Type B pancreatic cell (in vitro differentiated cells): ENCODE measurements around the gene MCF2L. TPM values are rescaled to one million over a fixed set of nuclear protein-coding genes. Genes with fewer than 3 reads are reported as not detected.

Source experiments
- DNase-seq: peaks from one replicate; pipeline ENCODE4 v3.0.0; 2021; ENCODE audit warnings: mixed read lengths; ENCODE audit not compliant: unreplicated experiment; ENCODE audit errors: extremely low spot score
- H3K27ac Mint-ChIP-seq: 2 replicates; pipeline ENCODE4 v1.8.0; 2021; ENCODE audit warnings: mild to moderate bottlenecking, mixed read lengths
- H3K27me3 Mint-ChIP-seq: 2 replicates; pipeline ENCODE4 v1.8.0; 2021; ENCODE audit warnings: mixed read lengths
- H3K36me3 Mint-ChIP-seq: 2 replicates; pipeline ENCODE4 v1.8.0; 2021; ENCODE audit warnings: mixed read lengths
- H3K4me1 Mint-ChIP-seq: one replicate; pipeline ENCODE4 v1.8.0; 2021; ENCODE audit warnings: mixed read lengths; ENCODE audit not compliant: unreplicated experiment
- H3K4me3 Mint-ChIP-seq: 2 replicates; pipeline ENCODE4 v1.8.0; 2021; ENCODE audit warnings: mild to moderate bottlenecking, mixed read lengths
- H3K9me3 Mint-ChIP-seq: 2 replicates; pipeline ENCODE4 v1.8.0; 2021; ENCODE audit warnings: mixed read lengths
- CTCF ChIP-seq: fragments of 200-600 bp; sonication (generic); conservative IDR thresholded peaks from 2 replicates; pipeline ENCODE4 v1.5.0; 2021; ENCODE audit warnings: antibody characterized with exemption, mild to moderate bottlenecking
- total RNA-seq: library from RNA; stranded (reverse); gene quantifications from 2 replicates; pipeline ENCODE4 v1.2.1, GENCODE V29; 2021; ENCODE audit warnings: low replicate concordance

The MCF2L gene
- total RNA-seq, 1 donor from 2014 or later: 46.9 TPM

- peak; percentile 49 for DNase-seq
- Mint-ChIP-seq H3K9me3 (no peaks in the 10 kb centered on the region), H3K27ac (no peak overlapping the region), H3K27me3 (peaks cover 21% of the 10 kb centered on the region), H3K36me3 (no peaks in the 10 kb centered on the region), H3K4me1 (peaks cover 4% of the 10 kb centered on the region), H3K4me3 (no peak overlapping the region)
- TF ChIP-seq CTCF: no peak
Measured at GRCh38 chr13:113117335-113117872, 148.4 kb downstream of the MCF2L start.

- Mint-ChIP-seq H3K9me3 (no peaks in the 10 kb centered on the region), H3K27ac (no peak overlapping the region), H3K4me3 (no peak overlapping the region), H3K36me3 (no peaks in the 10 kb centered on the region), H3K27me3 (peaks cover 22% of the 10 kb centered on the region), H3K4me1 (peaks cover 8% of the 10 kb centered on the region)
- TF ChIP-seq CTCF: no peak
- no peak for DNase-seq
Measured at GRCh38 chr13:113117911-113118260, 148.9 kb downstream of the MCF2L start.

- Mint-ChIP-seq H3K4me3 (no peak overlapping the region), H3K4me1 (peaks cover 11% of the 10 kb centered on the region), H3K27me3 (peaks cover 22% of the 10 kb centered on the region), H3K36me3 (no peaks in the 10 kb centered on the region), H3K9me3 (no peaks in the 10 kb centered on the region), H3K27ac (no peak overlapping the region)
- DNase-seq: peak; percentile 67
- TF ChIP-seq CTCF: no peak
Measured at GRCh38 chr13:113118261-113119021, 149.4 kb downstream of the MCF2L start.

GRCh38 chr13:113119166-113119821, 150.3 kb downstream of the MCF2L start:
- peak; percentile 50 for DNase-seq
- Mint-ChIP-seq H3K4me1 (peaks cover 11% of the 10 kb centered on the region), H3K27ac (no peak overlapping the region), H3K27me3 (peaks cover 19% of the 10 kb centered on the region), H3K36me3 (no peaks in the 10 kb centered on the region), H3K4me3 (no peak overlapping the region), H3K9me3 (no peaks in the 10 kb centered on the region)
- TF ChIP-seq CTCF: no peak

GRCh38 chr13:113119822-113120189, 150.8 kb downstream of the MCF2L start:
- Mint-ChIP-seq H3K27ac (no peak overlapping the region), H3K4me3 (no peak overlapping the region), H3K4me1 (peaks cover 11% of the 10 kb centered on the region), H3K27me3 (peaks cover 16% of the 10 kb centered on the region), H3K9me3 (no peaks in the 10 kb centered on the region), H3K36me3 (no peaks in the 10 kb centered on the region)
- TF ChIP-seq CTCF: no peak
- DNase-seq: peak; percentile 49
